HG02759 (cell line): ENCODE results near the gene FBXO30.
A peak's percentile ranks its signal among the peaks of the same experiment; 100 is the strongest.

Experiments
- ATAC-seq: cut with Tn5 transposase; IDR thresholded peaks from one replicate; pipeline ENCODE4 v1.9.1; 2021; ENCODE audit warnings: mild to moderate bottlenecking, moderate library complexity; ENCODE audit not compliant: unreplicated experiment

Gene FBXO30, protein sequence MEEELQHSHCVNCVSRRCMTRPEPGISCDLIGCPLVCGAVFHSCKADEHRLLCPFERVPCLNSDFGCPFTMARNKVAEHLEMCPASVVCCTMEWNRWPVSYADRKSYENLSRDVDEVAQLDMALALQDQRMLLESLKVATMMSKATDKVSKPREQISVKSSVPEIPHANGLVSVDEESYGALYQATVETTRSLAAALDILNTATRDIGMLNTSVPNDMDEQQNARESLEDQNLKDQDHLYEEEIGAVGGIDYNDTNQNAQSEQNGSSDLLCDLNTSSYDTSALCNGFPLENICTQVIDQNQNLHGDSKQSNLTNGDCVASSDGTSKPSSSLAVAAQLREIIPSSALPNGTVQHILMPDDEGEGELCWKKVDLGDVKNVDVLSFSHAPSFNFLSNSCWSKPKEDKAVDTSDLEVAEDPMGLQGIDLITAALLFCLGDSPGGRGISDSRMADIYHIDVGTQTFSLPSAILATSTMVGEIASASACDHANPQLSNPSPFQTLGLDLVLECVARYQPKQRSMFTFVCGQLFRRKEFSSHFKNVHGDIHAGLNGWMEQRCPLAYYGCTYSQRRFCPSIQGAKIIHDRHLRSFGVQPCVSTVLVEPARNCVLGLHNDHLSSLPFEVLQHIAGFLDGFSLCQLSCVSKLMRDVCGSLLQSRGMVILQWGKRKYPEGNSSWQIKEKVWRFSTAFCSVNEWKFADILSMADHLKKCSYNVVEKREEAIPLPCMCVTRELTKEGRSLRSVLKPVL

DNA sequence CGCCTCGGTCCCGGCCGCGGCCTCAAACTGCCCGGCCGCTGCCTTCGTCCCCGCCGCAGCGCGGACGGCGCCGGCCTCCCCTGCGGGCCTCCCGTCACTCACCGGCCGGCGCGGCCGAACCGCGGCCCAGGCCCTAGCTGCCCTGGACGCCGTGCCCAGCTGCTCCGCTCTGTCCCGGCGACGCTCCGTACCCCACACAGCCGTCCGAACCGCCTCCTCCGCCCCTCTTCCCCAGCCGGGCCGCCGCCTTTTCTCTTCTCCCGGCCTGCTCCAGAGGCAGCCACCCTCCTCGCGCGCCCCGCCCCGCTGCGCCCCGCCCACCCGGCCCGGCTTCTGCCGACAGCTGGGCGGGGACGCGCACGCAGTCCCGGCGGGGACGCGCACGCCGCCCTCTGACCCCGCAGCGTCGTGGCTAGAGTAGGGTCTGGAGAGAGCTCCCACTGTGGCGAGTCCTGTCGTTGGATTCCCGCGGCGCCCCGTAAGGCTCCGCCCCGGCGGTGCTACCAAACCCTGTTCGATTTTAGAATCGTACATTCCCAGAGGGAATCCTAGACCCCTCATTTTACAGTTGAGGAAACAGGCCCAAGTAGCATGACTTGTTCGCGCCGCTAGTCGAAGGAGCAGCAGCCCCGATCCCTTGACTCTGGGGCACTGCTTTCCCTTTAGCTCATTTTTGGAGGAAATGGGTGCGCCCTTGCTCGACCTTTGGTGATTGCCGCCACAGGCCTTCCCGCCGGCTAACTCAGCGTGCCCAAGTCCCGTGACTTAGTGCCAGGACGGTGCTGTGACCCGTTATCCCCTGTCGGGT, at the start of gene FBXO30:
Gene FBXO30, minus strand, starts transcription at position 295 of the 808 bp plus-strand sequence. CDS start 8,390 bp downstream, outside the sequence.
- peak; percentile 84 for ATAC-seq

DNA sequence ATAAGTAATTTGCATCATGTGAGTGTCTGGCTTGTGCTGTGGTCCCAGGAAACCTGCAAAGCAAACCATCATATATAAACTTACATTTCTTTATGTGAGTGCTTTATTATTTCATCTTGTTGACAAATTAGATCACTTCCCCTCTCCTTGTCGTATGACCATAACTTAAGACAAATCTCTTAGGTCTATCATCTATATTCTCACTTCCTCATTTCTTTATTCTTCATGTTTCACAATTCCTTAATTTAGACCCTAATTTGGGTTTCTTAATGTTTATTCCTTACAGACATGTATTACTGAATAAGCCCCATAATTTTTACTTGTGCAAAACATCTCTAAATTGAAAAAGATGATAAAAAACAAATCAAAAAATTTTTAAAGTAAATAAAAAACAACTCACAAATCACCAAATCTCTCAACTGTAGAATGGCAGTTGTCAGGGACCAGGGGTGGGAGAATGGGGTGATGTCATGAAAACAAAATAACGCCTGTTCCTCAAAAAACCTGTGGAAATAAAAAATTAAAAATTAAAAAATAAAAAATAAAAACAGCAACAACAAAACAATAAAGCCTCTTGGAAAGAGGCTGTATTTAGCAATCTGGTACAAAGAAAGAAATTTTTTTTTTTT, 49.5 kb upstream of the FBXO30 start:
- ATAC-seq = peak; percentile 34

DNA sequence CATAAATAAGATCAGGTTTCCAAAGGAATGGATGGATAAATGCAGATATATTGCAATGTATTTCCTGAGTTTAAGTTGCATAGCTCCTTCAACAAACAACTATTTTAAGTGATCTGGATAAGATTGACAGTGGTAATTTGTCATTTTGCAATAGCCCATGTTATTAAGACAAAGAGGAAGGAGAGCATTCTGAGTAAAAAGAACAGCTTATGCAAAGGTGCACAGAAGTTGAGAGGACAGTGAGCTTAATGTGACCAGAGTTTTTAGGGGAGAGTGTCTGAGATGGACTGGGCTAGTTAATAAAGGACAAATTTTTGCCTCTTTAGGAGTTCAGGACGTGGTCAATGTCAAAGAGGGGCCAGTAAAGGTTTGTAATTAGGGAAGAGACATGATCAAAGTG, 48.8 kb upstream of the FBXO30 start:
- no peak for ATAC-seq

DNA sequence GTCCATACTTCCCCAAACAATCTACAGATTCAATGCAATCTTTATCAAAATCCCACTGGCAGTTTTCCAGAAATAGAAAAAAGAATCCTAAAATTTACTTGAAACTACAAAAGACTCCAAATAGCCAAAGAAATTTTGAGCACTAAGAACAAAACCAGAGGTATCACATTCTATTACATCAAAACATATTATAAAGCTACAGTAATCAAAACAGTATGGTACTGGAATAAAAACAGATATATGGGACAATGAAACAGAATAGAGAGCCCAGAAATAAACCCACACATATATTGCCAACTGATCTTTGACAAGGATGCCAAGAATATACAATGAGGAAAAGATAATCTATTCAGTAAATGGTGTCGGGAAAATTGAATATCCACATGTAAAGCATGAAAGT, 46.0 kb upstream of the FBXO30 start:
- ATAC-seq = no peak

DNA sequence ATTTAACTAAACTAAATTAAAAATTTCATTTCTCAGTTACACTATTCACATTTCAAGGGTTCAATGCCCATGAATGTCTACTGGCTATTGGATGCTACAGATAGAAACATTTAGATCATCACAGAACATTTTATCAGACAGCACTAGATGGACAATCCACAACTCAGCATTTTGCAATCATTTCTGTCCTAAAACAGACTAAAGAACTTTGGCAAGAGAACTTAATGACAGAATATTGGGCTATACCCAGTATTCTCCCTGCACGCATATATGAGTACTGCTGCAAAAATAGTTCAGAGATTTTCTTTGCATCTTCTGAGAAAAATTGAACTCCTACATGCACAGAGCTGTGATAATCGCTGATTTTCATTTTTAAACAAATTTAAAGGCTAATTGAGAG, 36.1 kb upstream of the FBXO30 start:
- ATAC-seq = no peak

DNA sequence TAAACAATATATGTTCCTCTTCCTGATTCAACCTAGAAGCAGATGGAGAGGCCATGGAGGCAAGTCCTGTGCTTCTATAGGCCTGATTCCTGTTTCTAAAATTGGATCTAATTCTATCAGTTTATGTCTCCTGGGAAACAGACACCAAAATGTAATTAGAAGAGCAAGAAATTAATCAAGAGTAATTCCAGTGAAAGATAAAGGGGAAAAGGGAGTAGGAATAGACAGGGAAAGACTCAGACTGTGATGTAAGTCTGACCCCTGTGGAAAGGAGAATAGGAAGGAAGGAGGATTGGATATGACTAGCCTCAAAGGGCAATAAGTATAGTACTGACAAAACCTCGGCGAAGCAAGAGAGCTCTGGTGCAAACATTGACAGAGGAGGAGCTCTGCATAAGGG, 33.9 kb upstream of the FBXO30 start:
- ATAC-seq = no peak

DNA sequence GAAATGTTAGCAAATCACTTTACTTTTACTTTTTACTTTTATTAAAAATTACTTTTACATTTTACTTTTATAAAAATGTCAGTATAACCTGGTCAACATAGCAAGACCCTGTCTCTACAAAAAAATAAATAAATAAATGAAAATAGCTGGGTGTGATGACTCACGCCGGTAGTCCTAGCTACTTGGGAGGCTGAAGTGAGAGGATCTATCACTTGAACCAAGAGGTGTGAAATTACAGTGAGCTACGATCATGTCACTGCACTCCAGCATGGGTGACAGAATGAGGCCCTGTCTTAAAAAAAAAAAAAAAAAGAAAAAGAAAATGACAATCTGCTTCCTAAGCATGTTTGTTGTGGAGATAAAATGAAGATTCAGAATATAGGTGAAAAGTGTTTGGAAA, 31.0 kb upstream of the FBXO30 start:
- ATAC-seq = no peak

DNA sequence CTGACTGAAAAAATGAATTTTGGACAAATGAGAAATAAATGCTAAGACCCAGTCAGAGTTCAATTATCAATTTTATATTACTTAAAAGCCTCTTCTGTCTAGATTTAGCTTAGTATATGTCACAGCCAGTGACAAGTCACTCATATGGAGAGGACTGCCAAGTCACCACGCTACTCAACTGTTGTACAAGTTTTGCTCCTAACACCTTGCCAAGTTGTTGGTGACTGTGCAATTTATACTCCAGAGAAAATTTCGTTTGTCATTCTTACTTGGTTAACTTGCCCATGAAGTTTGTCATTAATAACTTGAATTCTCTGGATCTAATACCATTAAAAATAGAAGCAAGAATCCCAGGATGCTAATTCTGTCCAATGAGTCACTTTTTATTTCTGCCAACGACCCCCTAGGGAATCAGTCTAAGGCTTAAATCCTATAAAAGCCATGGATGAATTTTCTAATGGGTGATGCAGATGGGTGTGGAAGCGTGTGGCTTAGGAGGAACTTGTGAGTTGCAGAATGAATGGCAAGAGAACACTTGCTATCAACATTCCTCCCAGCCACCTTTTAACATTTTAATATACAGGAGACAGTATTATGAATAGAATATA, 30.4 kb upstream of the FBXO30 start:
- ATAC-seq = no peak

DNA sequence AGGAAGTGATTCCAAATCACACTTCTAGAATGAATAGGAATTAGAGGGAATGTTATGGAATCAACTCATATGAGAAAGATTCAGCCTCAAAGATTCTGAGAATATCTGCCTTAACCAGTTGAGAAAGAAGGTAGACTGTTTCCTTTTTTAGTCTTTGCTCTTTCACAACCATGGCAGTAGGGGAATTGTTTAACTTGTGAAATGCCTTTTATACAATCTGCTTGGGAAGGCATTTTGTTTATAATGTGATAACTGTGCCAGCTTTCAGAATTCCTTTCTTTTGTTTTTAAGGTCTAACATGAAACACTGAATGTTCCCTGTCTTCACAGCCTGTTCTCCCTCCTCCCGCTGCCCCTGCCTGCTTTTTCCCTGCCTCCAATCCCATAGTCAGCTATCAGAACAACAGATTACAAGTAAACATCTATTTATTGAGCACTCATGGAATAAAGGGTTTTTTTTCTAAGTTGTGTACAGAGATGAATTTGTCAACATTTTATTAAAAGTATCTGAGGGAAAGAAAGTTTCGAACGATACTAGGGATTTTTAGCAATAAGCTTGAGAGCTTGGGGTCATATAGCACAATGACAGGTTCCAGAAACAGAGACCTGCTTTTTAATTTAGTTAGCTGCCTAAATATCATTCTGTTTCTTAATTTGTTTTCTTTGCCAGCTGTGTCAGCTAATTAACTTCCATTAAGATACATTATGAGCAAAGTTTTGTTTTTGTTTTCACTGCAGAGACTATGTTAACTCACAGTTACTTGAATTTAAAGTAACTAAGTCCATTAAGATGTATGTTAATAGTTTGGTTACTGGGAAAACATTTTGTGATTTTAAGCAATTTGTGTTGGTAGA, 28.3 kb upstream of the FBXO30 start:
- ATAC-seq = no peak

DNA sequence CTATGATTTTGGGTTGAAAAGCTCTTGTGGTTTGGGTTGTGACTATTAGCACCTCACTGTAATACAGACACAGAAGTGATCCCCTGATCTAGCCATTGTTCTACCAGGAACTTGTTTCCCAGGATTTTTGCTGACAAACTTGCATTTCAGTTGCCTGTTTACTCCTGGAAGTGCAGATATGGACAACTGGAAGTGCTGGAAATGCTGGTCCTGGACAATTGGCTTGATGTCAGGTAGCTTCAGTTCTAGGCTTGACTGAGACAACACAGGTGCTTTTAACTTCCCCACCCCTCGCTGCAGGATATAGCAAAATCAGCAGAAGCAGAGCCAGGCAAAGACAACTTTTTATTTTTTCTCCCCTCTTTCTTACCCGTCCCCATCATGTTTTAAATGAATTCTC, 27.1 kb upstream of the FBXO30 start:
- ATAC-seq = no peak

DNA sequence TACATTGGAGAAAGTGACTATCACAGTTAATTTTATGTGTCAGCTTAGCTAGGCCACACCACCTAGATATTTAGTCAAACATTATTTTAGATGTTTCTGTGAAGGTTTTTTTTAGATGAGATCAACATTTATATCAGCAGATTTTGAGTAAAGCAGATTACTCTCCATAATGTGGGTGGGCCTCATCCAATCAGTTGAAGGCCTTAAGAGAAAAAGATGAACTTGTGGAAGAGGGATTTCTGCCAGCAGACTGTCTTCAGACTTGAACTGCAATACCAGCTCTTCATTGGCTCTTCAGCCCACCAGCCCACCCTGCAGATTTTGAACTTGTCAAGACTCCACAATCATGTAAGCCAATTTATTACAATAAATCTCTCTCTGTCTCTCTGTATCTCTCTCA, 25.1 kb upstream of the FBXO30 start:
- ATAC-seq = no peak

DNA sequence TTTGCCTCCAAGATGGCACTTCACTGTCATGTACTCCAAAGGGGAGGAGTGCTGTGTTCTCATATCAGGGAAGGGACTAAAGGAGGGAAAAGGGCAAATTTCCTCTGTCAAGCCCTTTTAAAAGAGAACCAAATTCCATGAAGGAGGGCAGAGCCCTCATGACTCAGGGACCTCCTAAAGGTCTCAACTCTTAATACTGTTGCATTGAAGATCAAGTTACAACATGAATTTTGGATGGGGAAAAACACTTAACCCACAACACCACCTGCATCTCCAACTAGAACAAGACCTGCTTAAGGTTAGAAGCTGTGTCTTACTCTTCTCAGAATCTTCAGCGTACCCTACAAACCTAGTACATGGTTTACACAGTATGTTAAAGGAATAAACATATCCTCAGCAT, 23.7 kb upstream of the FBXO30 start:
- no peak for ATAC-seq

DNA sequence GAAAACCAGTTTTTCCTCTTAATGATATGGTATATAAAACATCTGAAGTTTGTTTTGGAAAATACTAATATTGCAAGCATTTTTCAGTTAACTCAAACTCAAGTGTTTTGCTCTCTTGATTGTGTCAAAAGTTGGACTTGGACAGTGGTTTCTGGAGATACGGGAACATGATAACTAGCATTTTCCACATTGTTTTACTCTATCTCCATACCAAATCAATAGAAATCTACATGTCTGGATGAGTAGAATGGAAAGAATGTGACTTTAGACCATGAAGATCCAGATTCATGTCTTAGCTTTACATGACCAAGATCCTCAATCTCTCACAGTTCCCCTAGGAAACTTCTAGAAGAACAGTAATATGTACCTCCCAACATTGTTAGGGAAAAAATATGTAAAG, 22.2 kb upstream of the FBXO30 start:
- ATAC-seq = no peak

DNA sequence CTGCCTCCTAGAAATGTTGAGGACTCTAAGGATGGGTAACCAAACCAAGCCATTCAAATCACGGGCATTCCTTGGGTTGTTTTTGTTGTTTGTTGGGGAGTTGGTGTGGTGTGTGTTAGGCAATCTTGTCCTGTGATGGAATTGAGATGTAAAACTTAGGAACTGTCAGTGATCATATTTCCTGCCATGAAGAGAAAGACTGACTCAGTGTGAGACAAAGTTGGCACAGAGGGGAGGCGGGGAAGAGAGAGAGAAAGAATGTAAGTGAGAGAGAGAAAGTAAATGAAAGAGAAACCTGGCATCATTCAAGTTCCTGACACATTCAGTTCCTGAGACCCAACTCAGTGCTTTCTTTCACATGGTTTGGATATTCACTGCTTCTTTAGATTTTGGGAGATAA, 21.6 kb upstream of the FBXO30 start:
- no peak for ATAC-seq

DNA sequence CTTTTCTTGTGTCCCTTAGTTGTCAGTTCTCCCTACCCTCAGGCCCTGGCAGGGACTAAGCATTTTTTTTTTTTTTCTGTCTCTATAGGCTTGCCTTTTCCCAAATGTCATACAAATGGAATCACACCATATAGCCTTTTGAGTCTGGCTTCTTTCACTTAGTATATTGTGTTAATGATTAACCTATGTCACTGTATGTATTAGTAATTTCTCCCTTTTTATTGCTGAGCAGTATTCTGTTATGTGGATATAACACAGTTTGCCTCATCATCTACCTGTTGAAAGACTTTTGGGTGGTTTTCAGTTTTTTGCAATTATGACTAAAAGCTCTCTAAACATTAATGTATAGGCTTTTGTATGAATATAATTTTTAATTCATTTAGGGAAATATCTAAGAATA, 16.0 kb upstream of the FBXO30 start:
- ATAC-seq = no peak

DNA sequence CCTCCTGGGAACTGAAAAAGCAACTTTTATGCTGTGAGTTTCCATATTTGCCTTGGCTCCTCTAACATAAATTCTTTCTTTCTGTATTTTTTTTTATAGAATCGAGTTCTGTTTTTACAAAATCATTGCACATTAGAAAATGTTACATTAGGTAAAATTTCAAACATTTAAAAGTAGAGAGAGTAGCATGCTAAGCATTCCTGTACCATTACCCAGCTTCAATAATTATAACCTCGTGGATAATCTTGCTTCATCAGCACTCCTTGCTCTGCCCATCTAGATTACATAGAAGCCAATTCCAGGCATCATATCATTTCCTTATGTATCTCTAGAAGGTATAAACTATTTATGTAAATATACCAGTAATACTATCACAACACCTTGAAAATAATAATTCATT, 15.4 kb upstream of the FBXO30 start:
- ATAC-seq = no peak

DNA sequence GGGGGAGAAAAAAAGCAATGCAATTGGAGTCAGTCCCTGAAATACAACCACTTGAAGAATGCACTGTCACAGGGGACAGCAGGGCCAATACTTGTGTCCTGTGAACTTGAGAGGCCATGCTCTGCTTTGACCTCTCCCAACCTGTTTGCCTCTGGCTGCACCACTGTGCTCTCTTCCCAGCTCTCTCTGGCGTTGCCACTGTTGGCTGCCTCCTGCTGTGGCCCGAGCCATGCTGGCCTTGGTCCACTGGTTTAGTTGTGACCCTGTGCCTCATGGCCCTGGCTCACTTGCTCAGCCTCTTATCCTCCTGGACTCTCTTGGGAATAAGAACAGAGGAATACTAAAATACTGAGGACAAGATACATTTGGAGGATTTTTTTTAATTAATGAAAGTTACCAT, 14.5 kb upstream of the FBXO30 start:
- no peak for ATAC-seq

DNA sequence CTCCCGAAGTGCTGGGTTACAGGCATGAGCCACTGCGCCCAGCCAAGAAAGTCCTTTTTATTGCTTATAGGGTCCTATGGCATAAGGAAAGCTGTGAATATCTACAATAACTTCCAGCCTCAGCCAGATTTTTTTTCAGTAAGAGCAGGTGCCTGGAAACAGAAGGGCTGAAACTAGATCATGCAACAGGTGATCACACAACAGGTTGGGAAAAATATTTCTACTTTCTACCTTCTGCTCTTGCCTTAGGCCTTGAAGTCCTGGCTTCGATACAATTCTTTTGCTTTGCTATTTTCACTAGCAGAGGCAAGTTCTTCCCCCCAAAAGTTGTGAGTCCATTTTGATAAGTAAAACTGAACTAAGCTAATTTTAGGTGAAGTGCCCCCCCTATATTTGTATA, 9.7 kb upstream of the FBXO30 start:
- ATAC-seq = no peak

DNA sequence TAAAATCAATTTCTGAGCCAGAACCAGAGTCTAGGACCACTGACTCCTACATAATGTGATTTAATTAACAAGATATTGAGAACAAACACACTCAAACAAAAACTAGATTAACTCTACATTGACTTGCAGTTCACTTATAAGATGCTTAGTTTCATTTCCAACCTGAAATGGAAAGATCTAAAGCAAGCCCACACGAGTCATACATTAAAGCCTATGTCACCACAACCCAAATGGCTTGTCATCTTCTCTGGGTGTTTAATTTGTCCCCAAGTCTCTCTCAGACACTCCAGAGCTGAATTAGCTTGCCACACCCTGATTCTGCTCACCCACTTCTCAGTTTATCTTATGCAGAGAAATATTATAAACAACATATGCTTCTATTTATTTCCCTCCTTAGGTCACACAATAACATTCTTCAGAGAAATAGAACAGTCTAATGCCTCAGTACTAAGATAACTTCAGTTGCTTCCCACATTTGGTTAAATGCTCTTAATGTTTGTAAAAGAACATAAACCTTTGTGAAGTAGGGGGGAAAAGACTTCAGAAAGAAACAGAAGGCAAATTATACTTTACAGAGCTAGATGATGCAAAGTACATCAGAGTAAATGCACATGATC, 8.8 kb upstream of the FBXO30 start:
- peak; percentile 66 for ATAC-seq
